Activated effector memory CD4-positive, alpha-beta T cell treated with Interleukin-2 at 50 U/mL for 16 hours (primary cell): ENCODE results near the gene STK32B.

Source experiments
- DNase-seq: peaks from one replicate; pipeline ENCODE4 v3.0.0-alpha.2; 2020

The STK32B gene

DNA sequence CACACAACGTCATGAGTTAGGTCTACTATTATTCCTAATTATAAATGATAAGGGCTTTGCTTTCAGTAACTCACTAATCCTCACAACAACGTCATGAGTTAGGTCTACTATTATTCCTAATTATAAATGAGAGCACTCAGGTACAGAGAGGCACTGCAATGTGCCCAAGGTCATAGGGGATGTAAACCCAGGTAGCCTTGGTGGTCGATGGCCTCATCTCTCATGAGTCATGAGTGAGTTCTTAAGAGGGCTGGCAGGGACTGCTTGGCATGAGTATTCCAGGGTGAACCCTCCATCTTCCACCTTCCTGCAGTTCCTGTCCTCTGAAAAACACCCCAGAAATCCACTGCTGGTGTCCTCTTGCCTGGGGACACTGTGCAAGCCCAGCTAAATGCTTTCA lies 317.1 kb downstream of the STK32B start:
- no peak for DNase-seq

DNA sequence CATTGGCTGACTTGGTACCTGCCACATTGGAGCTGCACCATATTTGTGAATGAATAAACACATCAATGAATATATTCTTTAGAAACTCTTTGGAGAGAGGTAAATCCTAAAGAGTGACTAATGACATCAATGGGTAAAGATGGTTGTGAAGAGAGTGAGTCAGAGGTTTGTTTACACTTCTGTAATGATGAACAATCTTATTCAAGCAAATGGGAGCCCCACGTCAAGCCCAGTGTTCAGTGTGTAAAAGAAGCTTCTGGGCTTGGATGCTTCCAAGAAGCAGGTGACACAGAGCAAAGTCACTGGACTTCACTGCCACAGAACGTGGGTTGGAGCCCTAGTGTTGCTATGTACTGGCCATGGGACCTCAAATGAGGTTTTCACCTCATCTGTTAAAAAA lies 319.0 kb downstream of the STK32B start:
- DNase-seq: no peak

DNA sequence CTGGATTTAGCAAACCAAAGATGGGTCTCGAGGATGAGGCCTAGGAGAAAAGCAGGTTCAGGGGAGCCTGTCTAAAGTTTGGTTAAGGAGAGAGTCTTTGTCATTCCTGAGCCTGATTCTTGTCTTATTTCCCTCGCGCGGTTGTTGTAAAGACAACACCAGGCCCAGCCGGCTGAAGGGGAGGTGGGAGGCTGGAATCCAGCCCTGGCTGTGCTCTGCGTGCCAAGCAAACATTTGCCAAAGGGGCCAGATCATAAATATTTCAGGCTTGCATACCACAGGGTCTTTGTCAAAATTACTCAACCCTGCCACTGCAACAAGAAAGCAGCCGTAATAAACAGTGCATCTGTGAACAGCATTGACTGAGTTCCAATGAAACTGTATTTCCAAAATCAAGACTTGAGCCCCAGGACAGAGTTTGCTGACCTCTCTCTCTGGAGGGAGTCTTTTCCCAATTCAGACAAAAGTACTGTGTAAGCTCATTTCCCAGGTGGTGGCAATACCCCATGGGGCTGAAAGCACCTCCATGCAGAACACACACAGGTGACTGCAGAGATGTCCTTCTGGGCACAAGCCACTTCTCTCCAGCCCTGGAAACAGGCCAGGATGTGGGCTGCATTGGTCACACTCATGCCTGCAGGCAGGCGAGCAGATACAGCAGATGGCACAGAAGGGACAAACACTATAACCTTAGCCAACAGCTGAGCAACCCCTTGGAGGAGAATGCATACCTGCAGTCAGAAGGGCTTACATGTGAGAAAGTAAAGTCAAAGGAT lies 320.3 kb downstream of the STK32B start:
- no peak for DNase-seq

GRCh38 chr4:5372198-5372597 lies 320.9 kb downstream of the STK32B start:
- DNase-seq: no peak

DNA sequence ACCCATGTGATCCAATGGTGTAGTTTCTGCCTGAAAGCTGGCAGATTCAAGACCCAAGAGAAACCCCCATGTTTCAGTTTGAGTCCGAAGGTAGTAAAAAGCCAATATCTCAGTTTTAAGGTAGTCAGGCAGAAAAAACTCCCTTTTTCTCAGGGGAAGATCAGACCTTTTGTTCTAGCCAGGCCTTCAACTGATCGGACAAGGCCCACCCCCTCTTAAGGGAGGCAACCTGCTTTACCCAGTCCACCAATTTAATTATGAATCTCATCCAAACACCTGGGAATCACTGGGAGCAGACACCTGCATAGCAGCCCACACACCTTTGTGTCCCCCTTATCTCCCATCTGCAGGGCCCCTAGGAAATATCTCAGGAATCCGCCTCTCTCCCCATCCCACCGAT lies 322.0 kb downstream of the STK32B start:
- DNase-seq: no peak

DNA sequence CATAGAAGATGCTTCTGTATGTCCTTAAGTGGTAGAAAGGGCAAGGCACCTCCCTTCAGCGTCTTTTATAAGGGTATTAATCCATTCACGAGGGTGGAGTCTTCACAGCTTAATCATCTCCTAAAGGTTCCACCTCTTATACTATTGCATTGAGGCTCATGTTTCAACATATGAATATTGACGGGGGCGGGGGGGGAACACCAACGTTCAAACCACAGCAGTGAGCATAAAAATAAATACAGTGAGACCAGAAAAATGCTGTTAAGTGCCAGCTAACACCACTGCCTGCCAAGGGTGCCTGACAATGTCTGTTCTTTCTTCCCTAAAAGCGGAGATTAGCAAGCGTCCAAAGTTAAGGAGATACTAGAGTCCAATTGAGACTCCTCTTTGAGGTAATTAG lies 323.3 kb downstream of the STK32B start:
- DNase-seq: no peak

- no peak for DNase-seq
Observed at GRCh38 chr4:5374994-5375393, 323.7 kb downstream of the STK32B start.

DNA sequence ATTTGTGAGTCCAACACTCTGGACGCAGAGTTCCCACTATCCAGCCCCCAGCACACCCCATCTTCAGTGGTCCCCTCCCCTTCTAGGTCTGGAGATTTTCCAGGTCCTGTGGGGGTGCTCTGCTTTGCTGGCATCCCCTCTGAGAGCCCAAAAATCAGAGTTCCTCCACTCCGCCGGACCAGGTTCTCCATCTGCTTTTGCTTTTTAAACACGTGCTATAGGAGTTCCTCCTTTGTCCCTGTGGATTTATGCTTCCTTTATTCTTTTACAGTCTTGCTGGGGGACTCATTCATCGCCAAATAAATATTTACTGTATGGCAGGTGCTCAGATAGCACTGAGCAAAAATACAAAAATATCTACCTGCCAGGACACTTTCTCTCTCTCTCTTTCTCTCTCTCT lies 324.7 kb downstream of the STK32B start:
- no peak for DNase-seq

- no peak for DNase-seq
Observed at GRCh38 chr4:5378002-5378401, 326.7 kb downstream of the STK32B start.

DNA sequence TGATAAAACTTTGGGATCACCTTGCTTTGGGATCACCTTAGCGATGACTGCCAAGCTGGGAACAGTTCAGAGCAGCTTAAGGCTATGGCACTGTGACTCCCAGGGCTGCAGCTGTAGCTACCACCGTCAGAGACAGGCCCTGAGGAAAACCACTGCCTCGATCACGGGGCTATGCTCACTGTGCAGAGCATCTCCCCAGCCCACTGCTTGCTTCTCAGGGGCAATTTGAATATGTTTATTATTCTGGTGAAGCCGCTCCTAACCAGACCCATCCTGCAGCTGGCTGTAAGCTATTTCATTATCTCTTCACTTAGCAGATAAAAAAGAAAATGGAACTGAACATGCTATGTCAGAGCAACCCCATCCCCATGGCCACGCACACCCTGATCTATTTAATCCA lies 328.6 kb downstream of the STK32B start:
- no peak for DNase-seq

GRCh38 chr4:5381961-5382441 lies 330.7 kb downstream of the STK32B start:
- no peak for DNase-seq

DNA sequence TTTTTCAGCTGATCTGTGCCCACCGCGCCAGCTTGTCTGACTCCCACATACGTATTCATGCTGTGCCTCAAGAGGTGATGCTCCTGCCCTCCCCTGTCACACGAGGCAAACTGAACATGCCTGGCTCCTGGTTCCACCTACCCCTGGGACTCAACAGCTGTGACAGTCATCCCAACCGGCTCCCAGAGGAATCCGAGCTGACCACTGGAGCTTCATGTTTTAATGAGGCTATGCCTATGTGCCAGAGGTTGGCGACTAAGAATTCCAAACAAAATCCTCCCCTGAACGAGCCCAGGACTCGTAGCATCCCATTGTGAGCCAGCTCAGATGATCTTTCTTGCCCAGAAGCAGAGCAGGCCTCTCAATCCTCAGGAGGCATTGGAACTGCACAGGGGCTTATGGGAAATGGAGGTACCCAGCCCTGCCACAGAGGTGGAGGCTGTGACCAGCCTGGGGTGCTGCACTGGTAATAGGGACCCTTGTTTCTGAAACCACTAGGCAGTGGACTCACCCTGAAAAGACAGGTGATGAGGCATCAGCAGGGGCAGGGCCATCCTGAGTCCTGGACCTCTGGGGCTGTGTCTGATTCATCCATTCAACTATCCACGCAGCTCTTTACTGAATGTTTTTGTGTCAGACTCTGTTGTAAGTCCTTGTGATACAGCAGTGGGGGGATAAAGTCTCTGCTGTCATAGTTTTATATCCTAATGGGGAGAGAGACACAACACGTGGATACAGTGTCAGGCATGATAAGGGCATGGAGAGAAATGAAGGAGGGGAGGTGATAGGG lies 332.1 kb downstream of the STK32B start:
- no peak for DNase-seq

GRCh38 chr4:5385741-5386311 lies 334.5 kb downstream of the STK32B start:
- no peak for DNase-seq

GRCh38 chr4:5386921-5387320 lies 335.6 kb downstream of the STK32B start:
- no peak for DNase-seq

- DNase-seq: no peak
Observed at GRCh38 chr4:5387457-5387856, 336.2 kb downstream of the STK32B start.

GRCh38 chr4:5389756-5390310 lies 338.6 kb downstream of the STK32B start:
- no peak for DNase-seq

- DNase-seq: no peak
Observed at GRCh38 chr4:5391492-5391891, 340.2 kb downstream of the STK32B start.

DNA sequence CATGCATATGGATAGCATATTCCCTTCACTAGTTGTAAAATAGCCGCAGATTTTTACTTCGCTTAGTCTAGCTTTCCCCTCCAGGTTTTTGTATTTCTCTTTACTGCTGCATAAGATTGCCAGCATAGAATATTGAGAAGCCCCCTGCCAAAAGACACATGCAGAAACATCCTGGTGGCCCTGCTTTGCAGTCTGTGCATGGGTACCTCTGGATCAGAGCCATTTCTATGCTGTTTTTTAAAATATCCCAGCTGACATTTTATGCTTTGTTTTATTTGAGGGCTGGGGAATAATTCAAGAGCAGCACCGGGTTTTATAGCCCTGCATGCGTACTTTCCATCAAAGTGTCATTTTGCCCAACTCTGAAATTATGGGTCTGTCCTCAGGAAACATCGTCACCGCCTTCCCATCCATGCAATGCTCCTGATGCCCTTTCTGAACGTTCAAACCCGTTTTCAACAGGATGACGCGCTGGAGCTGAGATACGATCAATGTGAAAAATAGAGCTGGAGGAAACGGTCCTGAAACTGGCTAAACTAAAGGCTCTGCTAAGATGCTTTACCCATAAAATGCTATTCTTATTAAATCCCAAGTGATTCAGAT lies 342.7 kb downstream of the STK32B start:
- DNase-seq: no peak

GRCh38 chr4:5395781-5396180 lies 344.5 kb downstream of the STK32B start:
- DNase-seq: no peak

DNA sequence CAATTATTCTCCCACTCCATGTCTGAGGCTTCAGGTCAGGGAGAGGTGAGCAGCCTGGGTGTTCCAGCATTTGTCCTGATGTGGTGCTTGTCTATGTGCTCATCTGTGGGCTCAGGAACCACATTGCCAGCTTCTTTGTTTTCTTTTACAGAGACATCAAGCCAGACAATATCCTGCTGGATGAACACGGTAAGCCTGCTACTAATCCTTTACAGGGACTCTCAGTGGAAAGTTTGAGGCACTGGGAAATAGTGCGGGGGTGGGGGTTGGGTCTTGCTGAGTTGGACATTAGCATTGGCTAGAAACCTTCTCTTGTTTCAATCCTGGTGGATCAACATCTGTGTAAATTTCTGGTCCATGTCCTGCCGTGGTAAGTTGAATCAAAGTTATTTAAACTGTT lies 346.8 kb downstream of the STK32B start:
- DNase-seq: no peak

DNA sequence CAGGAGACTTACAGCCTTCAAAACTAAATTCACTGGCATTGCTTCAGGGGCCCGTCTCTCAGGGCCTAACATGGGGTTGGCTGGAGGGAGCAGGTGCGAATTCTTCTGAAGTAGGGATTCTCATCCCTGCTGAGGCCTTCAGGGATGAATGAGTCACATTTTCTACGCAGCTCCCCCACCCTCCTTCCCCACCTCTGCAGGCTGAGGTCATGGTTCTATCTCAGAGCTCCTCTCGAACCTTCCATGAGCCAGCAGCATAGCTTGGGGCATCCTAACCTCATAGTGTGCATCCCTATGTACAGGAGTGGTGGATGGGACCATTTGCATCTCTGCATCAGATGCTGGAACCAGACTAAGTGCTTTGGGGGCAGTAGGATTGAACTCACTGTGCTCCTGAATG lies 347.8 kb downstream of the STK32B start:
- no peak for DNase-seq

GRCh38 chr4:5399790-5400421 lies 348.6 kb downstream of the STK32B start:
- DNase-seq: no peak
